SU-DHL-6 (cell line): Measurements from ENCODE around the gene CNTFR.

Experiments
- CTCF ChIP-seq: fragments of 200-600 bp; sonication (generic); IDR thresholded peaks from one replicate; pipeline ENCODE4 v1.5.1; 2017; ENCODE audit warnings: antibody characterized with exemption, mild to moderate bottlenecking, low read length, moderate library complexity; ENCODE audit not compliant: insufficient read depth, poor library complexity, severe bottlenecking
- EZH2phosphoT487 ChIP-seq: fragments of 200-600 bp; sonication (generic), shearing (Covaris generic); conservative IDR thresholded peaks from 2 replicates; pipeline ENCODE4 v1.6.1; 2018; ENCODE audit warnings: mild to moderate bottlenecking, antibody characterized with exemption, low read length, moderate library complexity, mixed read lengths

GRCh38 chr9:34570809-34571480 lies 18.6 kb downstream of the CNTFR start:
- TF ChIP-seq CTCF (no peak), EZH2phosphoT487 (no peak)
